ENCODE data around the gene TMEM131.

DNA sequence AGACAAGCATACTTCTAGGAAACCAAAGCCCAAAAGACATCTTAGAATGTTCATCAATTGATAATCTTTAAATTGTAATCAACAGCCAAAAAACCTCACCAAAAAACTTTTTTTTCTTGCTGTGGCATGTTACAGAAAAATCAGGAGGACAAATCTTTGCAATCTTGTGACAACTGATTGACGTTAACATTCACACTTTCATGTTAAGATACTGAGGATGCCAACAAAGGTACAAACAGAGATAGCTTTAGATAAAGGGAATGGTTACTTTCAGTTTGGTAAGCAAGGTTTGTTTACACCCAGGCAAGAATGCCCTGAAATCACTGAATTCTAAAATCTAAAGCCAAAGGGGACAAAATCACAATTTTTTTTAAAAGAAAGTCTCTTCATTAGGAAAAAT lies 190.0 kb downstream of the TMEM131 start:
- TF ChIP-seq, protein P1, sequence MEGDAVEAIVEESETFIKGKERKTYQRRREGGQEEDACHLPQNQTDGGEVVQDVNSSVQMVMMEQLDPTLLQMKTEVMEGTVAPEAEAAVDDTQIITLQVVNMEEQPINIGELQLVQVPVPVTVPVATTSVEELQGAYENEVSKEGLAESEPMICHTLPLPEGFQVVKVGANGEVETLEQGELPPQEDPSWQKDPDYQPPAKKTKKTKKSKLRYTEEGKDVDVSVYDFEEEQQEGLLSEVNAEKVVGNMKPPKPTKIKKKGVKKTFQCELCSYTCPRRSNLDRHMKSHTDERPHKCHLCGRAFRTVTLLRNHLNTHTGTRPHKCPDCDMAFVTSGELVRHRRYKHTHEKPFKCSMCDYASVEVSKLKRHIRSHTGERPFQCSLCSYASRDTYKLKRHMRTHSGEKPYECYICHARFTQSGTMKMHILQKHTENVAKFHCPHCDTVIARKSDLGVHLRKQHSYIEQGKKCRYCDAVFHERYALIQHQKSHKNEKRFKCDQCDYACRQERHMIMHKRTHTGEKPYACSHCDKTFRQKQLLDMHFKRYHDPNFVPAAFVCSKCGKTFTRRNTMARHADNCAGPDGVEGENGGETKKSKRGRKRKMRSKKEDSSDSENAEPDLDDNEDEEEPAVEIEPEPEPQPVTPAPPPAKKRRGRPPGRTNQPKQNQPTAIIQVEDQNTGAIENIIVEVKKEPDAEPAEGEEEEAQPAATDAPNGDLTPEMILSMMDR (IDR thresholded peaks at IDR 0.05 in 4 of 5, conservative IDR thresholded peaks at IDR 0.05 in 1 of 5) = no peak
- no peak for TF ChIP-seq POLR2A (IDR thresholded peaks at IDR 0.05)
